Measurements from ENCODE around the gene GRID1.

Gene GRID1

DNA sequence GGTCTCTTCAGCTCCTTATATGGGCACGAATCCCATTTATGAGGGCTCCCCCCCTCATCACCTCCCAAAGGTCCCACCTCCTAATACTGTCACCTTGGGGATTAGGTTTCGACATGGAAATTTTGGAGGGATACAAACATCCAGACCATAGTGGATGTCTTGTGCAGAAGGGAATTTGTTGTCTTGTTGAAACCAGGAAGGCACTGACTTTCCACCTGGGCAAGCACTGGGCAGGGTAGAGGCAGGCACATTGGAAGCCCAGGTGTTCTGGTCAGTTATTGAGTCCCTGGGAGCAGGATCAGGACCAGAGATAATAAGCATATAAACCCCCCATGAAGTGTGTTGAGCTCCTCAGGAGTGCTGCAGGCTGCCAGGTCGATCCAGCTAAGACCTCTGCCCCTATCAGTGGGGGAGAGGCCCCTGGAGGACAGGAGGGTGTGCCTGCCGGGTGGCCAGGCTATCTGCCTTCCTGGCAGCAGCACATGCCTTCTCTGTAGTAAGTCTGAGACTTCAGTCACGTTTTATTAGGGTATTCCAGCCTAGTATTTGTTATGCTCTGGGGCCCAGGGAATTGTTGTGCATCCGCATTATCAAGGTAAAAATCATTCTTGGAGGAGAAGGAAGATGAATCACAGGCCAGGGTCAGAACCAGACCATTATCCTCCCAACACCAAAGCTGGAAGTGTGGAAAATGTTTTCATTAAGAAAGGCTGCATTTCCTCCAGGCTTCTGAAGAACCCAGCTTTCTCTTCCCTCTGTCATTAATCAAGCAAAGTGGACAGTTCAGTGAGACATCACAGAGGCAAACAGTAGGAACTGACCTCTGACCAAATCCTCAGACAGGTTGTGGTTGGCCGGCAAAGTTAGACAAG lies 503.1 kb downstream of the GRID1 start:
- Histone ChIP-seq H3K27ac (ENCODE audit: low read depth, low read length) (no peak overlapping the region), H2BK5ac (ENCODE audit: low read length) (no peak overlapping the region), H3K4me1 (ENCODE audit: control insufficient read depth, low read depth, low read length) (no peaks in the 10 kb centered on the region), H3K18ac (ENCODE audit: low read length) (no peak overlapping the region), H2BK120ac (ENCODE audit: low read depth, low read length) (no peak overlapping the region), H2AK5ac (ENCODE audit: low read length) (no peak overlapping the region), H3K79me2 (ENCODE audit: control insufficient read depth, insufficient read depth, low read length) (no peaks in the 10 kb centered on the region), H3K23ac (ENCODE audit: low read length) (no peak overlapping the region), H2BK15ac (replicated peaks; ENCODE audit: low read depth) (no peak overlapping the region), H3K27me3 (ENCODE audit: insufficient read depth, low read length, poor library complexity) (no peaks in the 10 kb centered on the region), H3K9ac (ENCODE audit: low read length) (no peak overlapping the region), H3K56ac (ENCODE audit: low read length) (no peak overlapping the region), H3K4me2 (ENCODE audit: low read length) (no peak overlapping the region), H4K5ac (ENCODE audit: low read length) (no peak overlapping the region), H4K8ac (ENCODE audit: low read depth, low read length) (no peak overlapping the region), H3K4me3 (ENCODE audit: low read length) (no peak overlapping the region), H3K36me3 (ENCODE audit: control insufficient read depth, insufficient read depth, low read length) (no peaks in the 10 kb centered on the region), H3K4ac (ENCODE audit: low read depth, low read length) (no peak overlapping the region), H3K79me1 (ENCODE audit: low read length) (no peaks in the 10 kb centered on the region)
- peak; percentile 12 for DNase-seq
- WGBS (ENCODE audit: extremely low coverage, insufficient coverage, low lambda C conversion rate), result no CpG with 5 or more reads among the region's 7 CpGs

DNA sequence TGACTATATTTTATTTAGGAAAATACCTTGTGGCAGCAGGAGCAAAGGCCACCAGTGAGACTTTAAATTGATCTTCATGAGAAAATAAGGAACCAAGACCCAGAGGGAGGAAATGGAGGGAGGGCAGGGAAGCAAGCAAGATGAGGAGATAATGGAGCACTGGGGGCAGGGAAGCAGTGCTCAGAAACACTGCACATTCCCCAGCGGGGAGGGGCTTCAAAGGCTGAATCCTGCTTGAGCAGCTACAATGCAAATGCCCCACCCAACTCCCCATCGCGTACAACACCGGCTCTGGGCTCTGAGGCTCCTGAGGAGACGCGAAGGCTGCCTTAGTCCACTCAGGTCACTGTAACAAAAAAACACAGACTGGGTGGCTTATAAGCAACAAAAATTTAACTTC lies 503.8 kb downstream of the GRID1 start:
- Histone ChIP-seq H2BK120ac (ENCODE audit: low read depth, low read length) (no peak overlapping the region), H3K4me3 (ENCODE audit: low read length) (no peak overlapping the region), H2AK5ac (ENCODE audit: low read length) (no peak overlapping the region), H3K79me1 (ENCODE audit: low read length) (no peaks in the 10 kb centered on the region), H3K23ac (ENCODE audit: low read length) (no peak overlapping the region), H2BK5ac (ENCODE audit: low read length) (no peak overlapping the region), H3K18ac (ENCODE audit: low read length) (no peak overlapping the region), H3K56ac (ENCODE audit: low read length) (no peak overlapping the region), H3K4me1 (ENCODE audit: control insufficient read depth, low read depth, low read length) (no peaks in the 10 kb centered on the region), H2BK15ac (replicated peaks; ENCODE audit: low read depth) (no peak overlapping the region), H3K36me3 (ENCODE audit: control insufficient read depth, insufficient read depth, low read length) (no peaks in the 10 kb centered on the region), H4K8ac (ENCODE audit: low read depth, low read length) (no peak overlapping the region), H3K4me2 (ENCODE audit: low read length) (no peak overlapping the region), H3K4ac (ENCODE audit: low read depth, low read length) (no peak overlapping the region), H4K5ac (ENCODE audit: low read length) (no peak overlapping the region), H3K9ac (ENCODE audit: low read length) (no peak overlapping the region), H3K79me2 (ENCODE audit: control insufficient read depth, insufficient read depth, low read length) (no peaks in the 10 kb centered on the region), H3K27me3 (ENCODE audit: insufficient read depth, low read length, poor library complexity) (no peaks in the 10 kb centered on the region), H3K27ac (ENCODE audit: low read depth, low read length) (no peak overlapping the region)
- peak; percentile 60 for DNase-seq
- WGBS (ENCODE audit: extremely low coverage, insufficient coverage, low lambda C conversion rate), result no CpG with 5 or more reads among the region's 6 CpGs

DNA sequence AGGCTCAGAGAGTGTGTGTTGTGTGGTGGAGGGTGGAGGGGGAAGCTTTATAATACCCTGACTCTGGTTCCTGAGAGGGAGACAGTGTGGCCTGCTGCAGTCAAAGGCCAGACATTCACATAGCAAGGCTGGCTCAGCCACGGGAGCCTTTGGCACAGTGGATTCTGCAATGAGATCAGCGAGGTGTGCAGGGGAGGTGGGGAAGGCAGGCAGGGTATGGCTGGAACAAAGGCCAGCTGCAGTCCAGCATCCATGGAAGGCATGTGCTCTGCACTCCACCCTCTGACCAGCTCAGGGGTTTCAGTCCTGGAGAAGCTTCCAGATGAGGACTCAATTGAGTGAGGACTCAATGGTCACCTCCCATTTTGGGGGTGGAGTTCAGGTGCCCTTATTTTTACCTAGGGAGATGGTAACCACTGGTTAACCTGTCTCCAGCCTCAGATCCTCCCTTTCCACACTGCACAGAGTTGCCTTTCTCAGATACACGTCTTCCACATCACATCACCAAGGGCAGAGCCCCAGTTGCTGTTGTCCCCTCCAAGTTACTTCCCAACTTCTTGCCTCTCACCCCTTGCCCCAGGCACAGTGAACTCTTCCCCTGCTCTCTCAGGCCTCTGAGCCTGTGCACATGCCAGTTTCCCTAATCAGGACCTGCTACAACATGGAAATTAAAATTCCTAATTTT lies 504.9 kb downstream of the GRID1 start:
- H3K4me3 ChIP-seq (ENCODE audit: low read length), result no peak overlapping the region
- no CpG with 5 or more reads among the region's 3 CpGs for WGBS (ENCODE audit: extremely low coverage, insufficient coverage, low lambda C conversion rate)
- no peak overlapping the region for H3K9ac ChIP-seq (ENCODE audit: low read length)

DNA sequence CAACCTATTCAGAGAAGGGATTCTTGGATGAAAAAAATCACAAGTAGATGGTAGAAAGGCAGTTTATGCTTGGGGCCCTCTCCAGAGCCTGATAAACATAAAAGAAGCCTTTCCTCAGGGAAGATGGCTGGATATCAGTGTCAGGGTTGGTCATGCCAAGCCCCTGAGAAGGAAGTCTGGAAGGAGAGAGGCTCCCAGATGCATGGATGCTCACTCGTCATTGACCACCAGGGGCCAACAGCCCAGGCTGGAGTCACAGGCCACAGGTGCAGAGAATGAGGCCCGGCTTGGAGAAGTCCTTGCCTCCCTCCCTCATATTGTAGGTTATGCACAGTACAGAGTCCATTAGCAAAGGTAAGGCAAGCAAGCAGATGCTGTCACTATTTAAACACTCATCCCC lies 506.7 kb downstream of the GRID1 start:
- Histone ChIP-seq H3K79me1 (ENCODE audit: low read length) (no peaks in the 10 kb centered on the region), H3K18ac (ENCODE audit: low read length) (no peak overlapping the region), H3K27ac (ENCODE audit: low read depth, low read length) (no peak overlapping the region), H3K23ac (ENCODE audit: low read length) (no peak overlapping the region), H4K5ac (ENCODE audit: low read length) (no peak overlapping the region), H3K79me2 (ENCODE audit: control insufficient read depth, insufficient read depth, low read length) (no peaks in the 10 kb centered on the region), H3K4ac (ENCODE audit: low read depth, low read length) (no peak overlapping the region), H2BK120ac (ENCODE audit: low read depth, low read length) (no peak overlapping the region), H3K4me2 (ENCODE audit: low read length) (no peak overlapping the region), H4K8ac (ENCODE audit: low read depth, low read length) (no peak overlapping the region), H3K9ac (ENCODE audit: low read length) (no peak overlapping the region), H3K27me3 (ENCODE audit: insufficient read depth, low read length, poor library complexity) (no peaks in the 10 kb centered on the region), H3K36me3 (ENCODE audit: control insufficient read depth, insufficient read depth, low read length) (no peaks in the 10 kb centered on the region), H3K4me3 (ENCODE audit: low read length) (no peak overlapping the region), H3K56ac (ENCODE audit: low read length) (no peak overlapping the region), H3K4me1 (ENCODE audit: control insufficient read depth, low read depth, low read length) (no peaks in the 10 kb centered on the region), H2BK15ac (replicated peaks; ENCODE audit: low read depth) (no peak overlapping the region), H2BK5ac (ENCODE audit: low read length) (no peak overlapping the region), H2AK5ac (ENCODE audit: low read length) (no peak overlapping the region)
- no peak for DNase-seq
- WGBS (ENCODE audit: extremely low coverage, insufficient coverage, low lambda C conversion rate), result no CpG with 5 or more reads among the region's 2 CpGs

More for the DNA sequence above, 504.9 kb downstream of the GRID1 start:
- H2BK15ac ChIP-seq (replicated peaks; ENCODE audit: low read depth), result no peak overlapping the region
- no peak overlapping the region for H2BK5ac ChIP-seq (ENCODE audit: low read length)
- H2AK5ac ChIP-seq (ENCODE audit: low read length), result no peak overlapping the region
- no peaks in the 10 kb centered on the region for H3K79me1 ChIP-seq (ENCODE audit: low read length)
- no peaks in the 10 kb centered on the region for H3K36me3 ChIP-seq (ENCODE audit: control insufficient read depth, insufficient read depth, low read length)
- no peak overlapping the region for H3K56ac ChIP-seq (ENCODE audit: low read length)
- H3K79me2 ChIP-seq (ENCODE audit: control insufficient read depth, insufficient read depth, low read length), result no peaks in the 10 kb centered on the region
- no peaks in the 10 kb centered on the region for H3K4me1 ChIP-seq (ENCODE audit: control insufficient read depth, low read depth, low read length)
- H3K4me2 ChIP-seq (ENCODE audit: low read length), result no peak overlapping the region
- no peak overlapping the region for H3K23ac ChIP-seq (ENCODE audit: low read length)
- no peak overlapping the region for H3K4ac ChIP-seq (ENCODE audit: low read depth, low read length)
- no peaks in the 10 kb centered on the region for H3K27me3 ChIP-seq (ENCODE audit: insufficient read depth, low read length, poor library complexity)
- no peak overlapping the region for H4K5ac ChIP-seq (ENCODE audit: low read length)
- H3K18ac ChIP-seq (ENCODE audit: low read length), result no peak overlapping the region
- no peak overlapping the region for H3K27ac ChIP-seq (ENCODE audit: low read depth, low read length)
- no peak overlapping the region for H2BK120ac ChIP-seq (ENCODE audit: low read depth, low read length)
- no peak for DNase-seq
- H4K8ac ChIP-seq (ENCODE audit: low read depth, low read length), result no peak overlapping the region

DNA sequence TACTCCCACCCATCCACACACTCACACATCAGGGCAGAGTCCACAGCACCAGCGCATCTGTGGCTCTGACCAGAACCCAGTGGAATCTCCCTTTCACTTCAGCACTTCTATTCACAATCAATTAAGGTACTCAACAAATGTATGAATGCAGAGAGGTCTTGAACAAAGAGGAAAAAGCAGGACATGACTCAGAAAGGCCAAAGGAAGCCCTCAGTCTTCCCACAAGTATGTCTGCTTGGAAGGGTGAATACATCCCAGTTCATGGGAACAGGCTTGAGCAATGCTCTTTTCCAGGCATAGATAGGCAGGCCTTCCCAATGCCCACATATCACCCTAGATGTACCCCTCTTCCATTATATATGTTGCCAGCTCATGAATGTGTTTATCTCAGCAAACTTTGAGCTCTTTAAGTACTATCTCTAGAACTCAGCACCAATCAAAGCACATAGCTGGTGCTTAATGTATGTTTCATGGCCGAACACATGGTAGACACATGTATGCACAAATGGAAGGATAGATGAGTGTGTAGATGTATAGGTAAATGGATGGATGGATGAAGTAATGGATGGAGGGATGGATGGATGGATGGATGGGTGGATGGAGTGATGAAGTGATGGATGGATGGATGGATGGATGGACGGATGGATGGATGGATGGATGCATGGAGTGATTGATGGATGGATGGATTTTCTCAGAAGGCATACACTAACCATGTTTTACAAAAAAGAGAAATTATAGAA lies 507.6 kb downstream of the GRID1 start:
- Histone ChIP-seq H4K8ac (ENCODE audit: low read depth, low read length) (no peak overlapping the region), H3K9ac (ENCODE audit: low read length) (no peak overlapping the region), H3K18ac (ENCODE audit: low read length) (no peak overlapping the region), H3K36me3 (ENCODE audit: control insufficient read depth, insufficient read depth, low read length) (no peaks in the 10 kb centered on the region), H3K4me2 (ENCODE audit: low read length) (no peak overlapping the region), H3K23ac (ENCODE audit: low read length) (no peak overlapping the region), H3K4me3 (ENCODE audit: low read length) (no peak overlapping the region), H3K4me1 (ENCODE audit: control insufficient read depth, low read depth, low read length) (no peaks in the 10 kb centered on the region), H4K5ac (ENCODE audit: low read length) (no peak overlapping the region), H2BK15ac (replicated peaks; ENCODE audit: low read depth) (no peak overlapping the region), H2AK5ac (ENCODE audit: low read length) (no peak overlapping the region), H3K56ac (ENCODE audit: low read length) (no peak overlapping the region), H2BK5ac (ENCODE audit: low read length) (no peak overlapping the region), H3K4ac (ENCODE audit: low read depth, low read length) (no peak overlapping the region), H3K27me3 (ENCODE audit: insufficient read depth, low read length, poor library complexity) (no peaks in the 10 kb centered on the region), H3K27ac (ENCODE audit: low read depth, low read length) (no peak overlapping the region), H3K79me2 (ENCODE audit: control insufficient read depth, insufficient read depth, low read length) (no peaks in the 10 kb centered on the region), H3K79me1 (ENCODE audit: low read length) (no peaks in the 10 kb centered on the region), H2BK120ac (ENCODE audit: low read depth, low read length) (no peak overlapping the region)
- DNase-seq, result no peak
- no CpG with 5 or more reads among the region's 3 CpGs for WGBS (ENCODE audit: extremely low coverage, insufficient coverage, low lambda C conversion rate)
